GM18873 (cell line): ENCODE results near the gene MBD3L2.
"Not testable (repeated sequence)": the region's sequence is repeated elsewhere in the genome, so short reads cannot be mapped to it uniquely, and the experiment has no call there.

Experiments
- ATAC-seq: cut with Tn5 transposase; IDR thresholded peaks from one replicate; pipeline ENCODE4 v1.9.1; 2021; ENCODE audit warnings: mild to moderate bottlenecking, moderate library complexity, moderate number of reproducible peaks; ENCODE audit not compliant: unreplicated experiment, low FRiP score

The MBD3L2 gene

GRCh38 chr19:7049021-7049420 is at the start of gene MBD3L2:
TSS of gene MBD3L2 (plus strand) at chr19:7049321. CDS start at chr19:7049374, 53 bp downstream.
- not testable (repeated sequence) for ATAC-seq

GRCh38 chr19:6999933-7000332 is 49.2 kb upstream of the MBD3L2 start:
- no peak for ATAC-seq

GRCh38 chr19:7000333-7000732 is 48.8 kb upstream of the MBD3L2 start:
- ATAC-seq, result no peak

- no peak for ATAC-seq
Observed at GRCh38 chr19:7000816-7001215, 48.3 kb upstream of the MBD3L2 start.

- no peak for ATAC-seq
Observed at GRCh38 chr19:7004313-7004931, 44.7 kb upstream of the MBD3L2 start.

GRCh38 chr19:7006135-7006704 is 42.9 kb upstream of the MBD3L2 start:
- no peak for ATAC-seq

- ATAC-seq, result no peak
Observed at GRCh38 chr19:7007859-7008258, 41.3 kb upstream of the MBD3L2 start.

GRCh38 chr19:7010722-7011593 is 38.2 kb upstream of the MBD3L2 start:
- ATAC-seq, result no peak

- no peak for ATAC-seq
Observed at GRCh38 chr19:7013678-7014077, 35.4 kb upstream of the MBD3L2 start.

- no peak for ATAC-seq
Observed at GRCh38 chr19:7018828-7019227, 30.3 kb upstream of the MBD3L2 start.

- ATAC-seq, result not testable (repeated sequence)
Observed at GRCh38 chr19:7021331-7021730, 27.8 kb upstream of the MBD3L2 start, which contains the start of gene MBD3L2B. TSS of gene MBD3L2B (minus strand) at chr19:7021431. CDS start at chr19:7021397, 34 bp downstream.

GRCh38 chr19:7028790-7029189 is 20.3 kb upstream of the MBD3L2 start:
- ATAC-seq, result not testable (repeated sequence)

- ATAC-seq, result not testable (repeated sequence)
Observed at GRCh38 chr19:7030278-7030677, 18.8 kb upstream of the MBD3L2 start, which contains the start of gene MBD3L5. TSS of gene MBD3L5 (plus strand) at chr19:7030578. CDS start at chr19:7030612, 34 bp downstream.

GRCh38 chr19:7040079-7040478 is 9.0 kb upstream of the MBD3L2 start, which contains the start of gene MBD3L4:
TSS of gene MBD3L4 (minus strand) at chr19:7040179. CDS start at chr19:7040144, 35 bp downstream.
- ATAC-seq, result not testable (repeated sequence)

- not testable (repeated sequence) for ATAC-seq
Observed at GRCh38 chr19:7041563-7041962, 7.6 kb upstream of the MBD3L2 start.

- ATAC-seq, result not testable (repeated sequence)
Observed at GRCh38 chr19:7051421-7051820, 2.3 kb downstream of the MBD3L2 start.

GRCh38 chr19:7052896-7053295 is 3.8 kb downstream of the MBD3L2 start:
- ATAC-seq, result not testable (repeated sequence)

GRCh38 chr19:7054635-7055368 is 5.7 kb downstream of the MBD3L2 start:
- ATAC-seq, result not testable (repeated sequence)

- ATAC-seq, result not testable (repeated sequence)
Observed at GRCh38 chr19:7055679-7056078, 6.6 kb downstream of the MBD3L2 start.

GRCh38 chr19:7056371-7056770 is 7.2 kb downstream of the MBD3L2 start:
- ATAC-seq, result not testable (repeated sequence)
